H9 (cell line): ENCODE measurements around the gene WNT3. TPM values are rescaled to one million over a fixed set of nuclear protein-coding genes. Genes with fewer than 3 reads are reported as not detected.
A peak's percentile ranks its signal among the peaks of the same experiment; 100 is the strongest.
"Not testable (repeated sequence)": the region's sequence is repeated elsewhere in the genome, so short reads cannot be mapped to it uniquely, and the experiment has no call there.

Source experiments
- DNase-seq: peaks from one replicate; pipeline ENCODE4 v3.0.0-alpha.2; 2017
- H2AFZ ChIP-seq: one replicate; pipeline ENCODE4 v1.6.1; 2013; ENCODE audit warnings: mild to moderate bottlenecking, low read length, control low read depth, moderate library complexity
- H2AK5ac ChIP-seq: 2 replicates; pipeline ENCODE4 v1.6.1; 2013; ENCODE audit warnings: low read length, control low read depth, mixed read lengths; ENCODE audit not compliant: insufficient read length
- H2BK120ac ChIP-seq: one replicate; pipeline ENCODE4 v1.6.1; 2013; ENCODE audit warnings: low read depth, mild to moderate bottlenecking, low read length, control low read depth, inconsistent platforms; ENCODE audit not compliant: poor library complexity, severe bottlenecking
- H2BK12ac ChIP-seq: 2 replicates; pipeline ENCODE4 v1.6.1; 2013; ENCODE audit warnings: low read length, control low read depth, mixed read lengths, low read depth; ENCODE audit not compliant: insufficient read length
- H2BK15ac ChIP-seq: 2 replicates; pipeline ENCODE4 v1.6.1; 2013; ENCODE audit warnings: low read depth, low read length, control low read depth
- H2BK20ac ChIP-seq: one replicate; pipeline ENCODE4 v1.6.1; 2013; ENCODE audit warnings: low read depth, mild to moderate bottlenecking, low read length, control low read depth, inconsistent platforms; ENCODE audit not compliant: poor library complexity, severe bottlenecking
- H2BK5ac ChIP-seq: 2 replicates; pipeline ENCODE4 v1.6.1; 2013; ENCODE audit warnings: low read length, control low read depth, mixed read lengths; ENCODE audit not compliant: insufficient read length
- H3K14ac ChIP-seq: 2 replicates; pipeline ENCODE4 v1.6.1; 2013; ENCODE audit warnings: low read length, control low read depth; ENCODE audit not compliant: insufficient read depth
- H3K18ac ChIP-seq: 2 replicates; pipeline ENCODE4 v1.6.1; 2013; ENCODE audit warnings: low read depth, mild to moderate bottlenecking, mixed read lengths, low read length, control low read depth; ENCODE audit not compliant: insufficient read length
- H3K23ac ChIP-seq: 2 replicates; pipeline ENCODE4 v1.6.1; 2013; ENCODE audit warnings: low read length, control low read depth, mixed read lengths, low read depth; ENCODE audit not compliant: insufficient read length
- H3K23me2 ChIP-seq: 2 replicates; pipeline ENCODE4 v1.6.1; 2013; ENCODE audit warnings: low read depth, mild to moderate bottlenecking, mixed read lengths, low read length, control low read depth; ENCODE audit not compliant: insufficient read length, poor library complexity, severe bottlenecking
- H3K27ac ChIP-seq: 2 replicates; pipeline ENCODE4 v1.5.1; 2013; ENCODE audit warnings: low read length, control low read depth, mixed read lengths, low read depth; ENCODE audit not compliant: insufficient read length
- H3K27me3 ChIP-seq: 2 replicates; pipeline ENCODE4 v1.6.1; 2013; ENCODE audit warnings: low read length, control low read depth, inconsistent platforms; ENCODE audit not compliant: insufficient read depth
- H3K4ac ChIP-seq: 2 replicates; pipeline ENCODE4 v1.6.1; 2013; ENCODE audit warnings: low read depth, mild to moderate bottlenecking, control low read depth, inconsistent platforms, low read length, moderate library complexity
- H3K4me1 ChIP-seq: 2 replicates; pipeline ENCODE4 v1.6.1; 2013; ENCODE audit warnings: low read length, control low read depth, inconsistent platforms; ENCODE audit not compliant: insufficient read depth
- H3K4me2 ChIP-seq: 2 replicates; pipeline ENCODE4 v1.6.1; 2013; ENCODE audit warnings: low read length, control low read depth, mixed read lengths; ENCODE audit not compliant: insufficient read length, insufficient read depth
- H3K56ac ChIP-seq: 2 replicates; pipeline ENCODE4 v1.6.1; 2013; ENCODE audit warnings: low read depth, mild to moderate bottlenecking, mixed read lengths, low read length, control low read depth; ENCODE audit not compliant: insufficient read length
- H3K79me1 ChIP-seq: 2 replicates; pipeline ENCODE4 v1.6.1; 2013; ENCODE audit warnings: low read depth, mild to moderate bottlenecking, moderate library complexity, low read length, control low read depth, inconsistent platforms; ENCODE audit not compliant: insufficient read depth, poor library complexity, severe bottlenecking
- H3K79me2 ChIP-seq: 2 replicates; pipeline ENCODE4 v1.6.1; 2013; ENCODE audit warnings: low read length, control low read depth, inconsistent platforms; ENCODE audit not compliant: insufficient read depth
- H3K9ac ChIP-seq: 2 replicates; pipeline ENCODE4 v1.6.1; 2013; ENCODE audit warnings: low read length, control low read depth, mixed read lengths; ENCODE audit not compliant: insufficient read length; ENCODE audit errors: extremely low read depth
- H3K9me3 ChIP-seq: one replicate; pipeline ENCODE4 v1.6.1; 2013; ENCODE audit warnings: low read depth, low read length, inconsistent platforms; ENCODE audit not compliant: control insufficient read depth
- H3T11ph ChIP-seq: one replicate; pipeline ENCODE4 v1.6.1; 2013; ENCODE audit warnings: mild to moderate bottlenecking, low read length, control low read depth, inconsistent platforms
- H4K20me1 ChIP-seq: one replicate; pipeline ENCODE4 v1.6.1; 2013; ENCODE audit not compliant: control insufficient read depth, insufficient read length, insufficient read depth
- H4K5ac ChIP-seq: 2 replicates; pipeline ENCODE4 v1.6.1; 2013; ENCODE audit warnings: low read depth, mild to moderate bottlenecking, mixed read lengths, low read length, control low read depth; ENCODE audit not compliant: insufficient read length
- H4K8ac ChIP-seq: replicated peaks from 2 replicates; pipeline ENCODE4 v1.6.1; 2013; ENCODE audit warnings: low read length, control low read depth, mixed read lengths, low read depth; ENCODE audit not compliant: insufficient read length
- H4K91ac ChIP-seq: 2 replicates; pipeline ENCODE4 v1.6.1; 2013; ENCODE audit warnings: low read depth, mild to moderate bottlenecking, moderate library complexity, mixed read lengths, low read length, control low read depth; ENCODE audit not compliant: insufficient read length
- H3K27ac Mint-ChIP-seq, 3 experiments: 2 replicates in 2 of 3; 3 replicates in 1 of 3; pipeline ENCODE4 v1.8.0; 2020 to 2021; ENCODE audit warnings: mixed read lengths in 3 of 3, mild to moderate bottlenecking in 1 of 3, moderate library complexity in 1 of 3
- H3K27me3 Mint-ChIP-seq: 2 replicates; pipeline ENCODE4 v1.8.0; 2021; ENCODE audit warnings: low read depth, mild to moderate bottlenecking, moderate library complexity, mixed read lengths
- H3K36me3 Mint-ChIP-seq, 3 experiments: 2 replicates in 2 of 3; 3 replicates in 1 of 3; pipeline ENCODE4 v1.8.0; 2020 to 2021; ENCODE audit warnings: low read depth in 3 of 3, mixed read lengths in 3 of 3; ENCODE audit not compliant: insufficient read depth in 1 of 3
- H3K4me1 Mint-ChIP-seq, 2 experiments: 2 replicates each; pipeline ENCODE4 v1.8.0; 2020; ENCODE audit warnings: mixed read lengths in 2 of 2
- H3K4me3 Mint-ChIP-seq, 2 experiments: 2 replicates in 1 of 2; 3 replicates in 1 of 2; pipeline ENCODE4 v1.8.0; 2020 to 2021; ENCODE audit warnings: mild to moderate bottlenecking in 2 of 2, mixed read lengths in 2 of 2, moderate library complexity in 1 of 2
- H3K9me3 Mint-ChIP-seq, 2 experiments: 2 replicates in 1 of 2; 3 replicates in 1 of 2; pipeline ENCODE4 v1.8.0; 2020; ENCODE audit warnings: mild to moderate bottlenecking in 2 of 2, mixed read lengths in 2 of 2, moderate library complexity in 1 of 2
- WGBS: extraction: QIAGEN DNeasy Blood & Tissue Kit; methylation state at CpG from one replicate; pipeline ENCODE4 v1.1.7; 2013; ENCODE audit warnings: missing lambda C conversion rate, low lambda C conversion rate, mixed read lengths; ENCODE audit not compliant: insufficient read length; ENCODE audit errors: extremely low coverage; 5-methylcytosine and 5-hydroxymethylcytosine counted together
- total RNA-seq: library from RNA; stranded (reverse); gene quantifications from 2 replicates; pipeline ENCODE4 v1.2.1, GENCODE V29; 2021
- TF ChIP-seq, protein P1 (sequence below): fragments of 200-600 bp; sonication (generic); conservative IDR thresholded peaks from 3 replicates; pipeline ENCODE4 v1.8.0; 2021; ENCODE audit warnings: antibody characterized with exemption, mild to moderate bottlenecking

WNT3 gene
- total RNA-seq, 1 experiment from 2014 or later, result 22.4 TPM

DNA sequence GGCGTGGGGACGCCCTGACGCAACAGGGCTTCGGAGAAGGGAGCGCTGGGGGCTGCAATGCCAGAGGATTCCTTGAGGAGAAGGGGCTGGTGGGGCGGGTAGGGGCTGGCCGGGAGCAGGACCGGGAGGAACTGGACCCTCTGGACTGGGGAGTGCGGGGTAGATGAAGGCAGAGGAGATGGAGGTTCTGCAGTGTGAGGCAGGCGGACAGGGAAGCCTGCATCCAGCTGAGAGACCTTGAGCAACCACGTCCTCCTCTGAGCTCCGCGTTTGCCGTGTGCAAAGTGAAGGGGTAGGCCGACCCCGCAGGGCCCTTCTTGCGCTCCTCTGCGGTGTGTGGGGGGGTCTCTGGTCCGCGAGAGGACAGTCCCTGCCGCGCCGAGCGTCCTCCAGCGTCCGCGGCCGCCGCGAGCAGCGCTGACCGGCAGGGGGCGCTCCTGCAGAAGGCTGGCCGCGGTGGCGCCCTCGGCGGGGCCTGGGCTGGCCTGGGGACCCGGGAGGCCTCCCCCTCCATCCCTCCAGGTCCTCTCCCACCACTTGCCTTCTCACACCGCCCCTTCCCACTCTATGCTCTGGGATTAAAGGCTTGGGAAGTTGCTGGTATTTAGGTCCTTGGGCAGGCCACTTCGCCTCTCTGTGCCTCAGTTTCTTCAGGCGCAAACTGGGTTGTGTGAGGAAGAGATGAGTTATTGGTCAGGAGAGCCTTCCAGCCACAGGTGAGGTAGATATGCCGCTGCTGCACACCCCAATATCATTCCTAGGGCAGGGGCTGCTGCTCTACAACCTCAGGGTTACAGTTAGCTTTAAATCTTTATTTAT, 23.3 kb upstream of the WNT3 start:
- Mint-ChIP-seq H3K27me3 (peaks cover 45% of the 10 kb centered on the region), H3K4me3 (peak overlapping the region; percentile 45 to 70), H3K4me1 (peaks cover 3 to 5% of the 10 kb centered on the region in 2 experiments; a peak in 2 of 4 replicates), H3K27ac (no peak overlapping the region), H3K36me3 (peaks cover 0 to 12% (median 0%) of the 10 kb centered on the region in 3 experiments; a peak in 4 of 7 replicates), H3K9me3 (peaks cover 20 to 21% of the 10 kb centered on the region in 2 experiments)
- Histone ChIP-seq H4K8ac (no peak overlapping the region), H4K20me1 (no peaks in the 10 kb centered on the region), H2AFZ (no peak overlapping the region), H3K4me2 (peak overlapping the region; percentile 70), H3K56ac (no peak overlapping the region), H3K79me2 (no peaks in the 10 kb centered on the region), H3K79me1 (no peaks in the 10 kb centered on the region), H2BK20ac (no peak overlapping the region), H3K18ac (no peak overlapping the region), H2AK5ac (no peak overlapping the region), H2BK12ac (no peak overlapping the region), H4K5ac (no peak overlapping the region), H3K23ac (no peak overlapping the region), H2BK15ac (no peak overlapping the region), H3K4me1 (no peaks in the 10 kb centered on the region), H2BK5ac (no peak overlapping the region), H3T11ph (no peak overlapping the region), H4K91ac (no peak overlapping the region), H3K14ac (0 out of 2 replicates have a peak overlapping the region, but pooled peaks have one; percentile 62), H3K27ac (no peak overlapping the region), H3K9me3 (no peaks in the 10 kb centered on the region), H2BK120ac (no peak overlapping the region), H3K4ac (no peak overlapping the region), H3K9ac (no peak overlapping the region), H3K23me2 (peaks cover 4% of the 10 kb centered on the region), H3K27me3 (peaks cover 9% of the 10 kb centered on the region)
- peak; percentile 81 for DNase-seq
- no CpG with 5 or more reads among the region's 43 CpGs for WGBS
- TF ChIP-seq, protein P1, sequence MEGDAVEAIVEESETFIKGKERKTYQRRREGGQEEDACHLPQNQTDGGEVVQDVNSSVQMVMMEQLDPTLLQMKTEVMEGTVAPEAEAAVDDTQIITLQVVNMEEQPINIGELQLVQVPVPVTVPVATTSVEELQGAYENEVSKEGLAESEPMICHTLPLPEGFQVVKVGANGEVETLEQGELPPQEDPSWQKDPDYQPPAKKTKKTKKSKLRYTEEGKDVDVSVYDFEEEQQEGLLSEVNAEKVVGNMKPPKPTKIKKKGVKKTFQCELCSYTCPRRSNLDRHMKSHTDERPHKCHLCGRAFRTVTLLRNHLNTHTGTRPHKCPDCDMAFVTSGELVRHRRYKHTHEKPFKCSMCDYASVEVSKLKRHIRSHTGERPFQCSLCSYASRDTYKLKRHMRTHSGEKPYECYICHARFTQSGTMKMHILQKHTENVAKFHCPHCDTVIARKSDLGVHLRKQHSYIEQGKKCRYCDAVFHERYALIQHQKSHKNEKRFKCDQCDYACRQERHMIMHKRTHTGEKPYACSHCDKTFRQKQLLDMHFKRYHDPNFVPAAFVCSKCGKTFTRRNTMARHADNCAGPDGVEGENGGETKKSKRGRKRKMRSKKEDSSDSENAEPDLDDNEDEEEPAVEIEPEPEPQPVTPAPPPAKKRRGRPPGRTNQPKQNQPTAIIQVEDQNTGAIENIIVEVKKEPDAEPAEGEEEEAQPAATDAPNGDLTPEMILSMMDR, result peak; percentile 97

- no CpG with 5 or more reads among the region's 3 CpGs for WGBS
- H3K27ac Mint-ChIP-seq, result not testable (repeated sequence)
These were observed 22.1 kb upstream of the WNT3 start for GRCh38 chr17:46840596-46840995.

More at GRCh38 chr17:46840596-46840995, 22.1 kb upstream of the WNT3 start:
- not testable (repeated sequence) for H3K9me3 ChIP-seq, H2AFZ ChIP-seq, H2BK12ac ChIP-seq, H3K4me3 Mint-ChIP-seq, H4K5ac ChIP-seq, DNase-seq, H3K23me2 ChIP-seq, H2AK5ac ChIP-seq, H3K79me1 ChIP-seq, H3K4ac ChIP-seq, H2BK20ac ChIP-seq, H4K91ac ChIP-seq, H3K4me1 ChIP-seq, H3K18ac ChIP-seq, H3K79me2 ChIP-seq, H3K27ac ChIP-seq, H3K27me3 ChIP-seq, H2BK5ac ChIP-seq, H3K4me1 Mint-ChIP-seq, H4K8ac ChIP-seq, H2BK120ac ChIP-seq, H3K14ac ChIP-seq, H3K56ac ChIP-seq, H3T11ph ChIP-seq, H4K20me1 ChIP-seq, H2BK15ac ChIP-seq, H3K4me2 ChIP-seq, H3K23ac ChIP-seq, H3K9ac ChIP-seq
- Mint-ChIP-seq H3K36me3 (peaks cover 0 to 12% (median 0%) of the 10 kb centered on the region in 3 experiments; a peak in 4 of 7 replicates), H3K27me3 (peaks cover 36% of the 10 kb centered on the region), H3K9me3 (peaks cover 20 to 21% of the 10 kb centered on the region in 2 experiments)
